GM23338 (cell line): ENCODE measurements around the gene MELTF. TPM values are rescaled to one million over a fixed set of nuclear protein-coding genes. Genes with fewer than 3 reads are reported as not detected.

Experiments used
- ATAC-seq: fragments of 200-7000 bp; cut with Tn5 transposase; 3 replicates; pipeline ENCODE4 v1.9.1; 2020
- DNase-seq: peaks from one replicate; pipeline ENCODE4 v3.0.0-alpha.2; 2015; ENCODE audit warnings: low spot score
- H2AFZ ChIP-seq: fragments of 200-600 bp; sonication (generic); 2 replicates; pipeline ENCODE4 v1.8.0; 2016; ENCODE audit warnings: antibody characterized with exemption, mild to moderate bottlenecking, moderate library complexity
- H3F3A ChIP-seq: fragments of 200-600 bp; sonication (generic); replicated peaks from 2 replicates; pipeline ENCODE4 v1.8.0; 2017; ENCODE audit warnings: antibody characterized with exemption, mixed run types, low read depth
- H3K27ac ChIP-seq: fragments of 200-600 bp; sonication (generic); 2 replicates; pipeline ENCODE4 v1.6.1; 2016; ENCODE audit warnings: low read depth
- H3K27me3 ChIP-seq: fragments of 200-600 bp; sonication (generic); 2 replicates; pipeline ENCODE4 v1.8.0; 2016; ENCODE audit warnings: mild to moderate bottlenecking, mixed run types, moderate library complexity; ENCODE audit not compliant: insufficient read depth
- H3K36me3 ChIP-seq: fragments of 200-600 bp; sonication (generic); 2 replicates; pipeline ENCODE4 v1.8.0; 2016; ENCODE audit warnings: mild to moderate bottlenecking; ENCODE audit not compliant: insufficient read depth
- H3K4me1 ChIP-seq: fragments of 200-600 bp; sonication (generic); 2 replicates; pipeline ENCODE4 v1.8.0; 2016; ENCODE audit warnings: mild to moderate bottlenecking, moderate library complexity; ENCODE audit not compliant: insufficient read depth
- H3K4me2 ChIP-seq: fragments of 200-600 bp; sonication (generic); 2 replicates; pipeline ENCODE4 v1.7.1; 2017; ENCODE audit warnings: mixed run types
- H3K4me3 ChIP-seq: fragments of 200-600 bp; sonication (generic); 2 replicates; pipeline ENCODE4 v1.6.1; 2016; ENCODE audit warnings: mixed run types
- H3K79me2 ChIP-seq: fragments of 200-600 bp; sonication (generic); replicated peaks from 2 replicates; pipeline ENCODE4 v1.8.0; 2017; ENCODE audit warnings: mild to moderate bottlenecking; ENCODE audit not compliant: insufficient read depth
- H3K9me2 ChIP-seq: fragments of 200-600 bp; sonication (generic); 2 replicates; pipeline ENCODE4 v1.8.0; 2017; ENCODE audit not compliant: insufficient read depth
- H4K20me1 ChIP-seq: fragments of 200-600 bp; sonication (generic); replicated peaks from 2 replicates; pipeline ENCODE4 v1.8.0; 2017; ENCODE audit warnings: mild to moderate bottlenecking; ENCODE audit not compliant: insufficient read depth
- H3K27ac Mint-ChIP-seq: 2 replicates; pipeline ENCODE4 v1.8.0; 2020; ENCODE audit warnings: inconsistent platforms, mild to moderate bottlenecking, moderate library complexity, mixed read lengths
- H3K27me3 Mint-ChIP-seq: 3 replicates; pipeline ENCODE4 v1.8.0; 2022; ENCODE audit warnings: low read depth, mild to moderate bottlenecking, moderate library complexity, mixed read lengths, inconsistent platforms; ENCODE audit not compliant: insufficient read depth, poor library complexity
- H3K36me3 Mint-ChIP-seq: 3 replicates; pipeline ENCODE4 v1.8.0; 2021; ENCODE audit warnings: low read depth, mild to moderate bottlenecking, inconsistent platforms, moderate library complexity, mixed read lengths
- H3K4me1 Mint-ChIP-seq: 3 replicates; pipeline ENCODE4 v1.8.0; 2020; ENCODE audit warnings: mild to moderate bottlenecking, inconsistent platforms, mixed read lengths
- H3K4me3 Mint-ChIP-seq: 3 replicates; pipeline ENCODE4 v1.8.0; 2021; ENCODE audit warnings: moderate library complexity, mild to moderate bottlenecking, inconsistent platforms, mixed read lengths
- H3K9me3 Mint-ChIP-seq: 3 replicates; pipeline ENCODE4 v1.8.0; 2020; ENCODE audit warnings: moderate library complexity, mild to moderate bottlenecking, inconsistent platforms, mixed read lengths
- CREB1 ChIP-seq: fragments of 250-450 bp; sonication (Bioruptor Pico); IDR thresholded peaks from 2 replicates; pipeline ENCODE4 v1.5.0; 2020; ENCODE audit warnings: low read depth, mild to moderate bottlenecking, moderate library complexity
- ETS1 ChIP-seq: IDR thresholded peaks from 2 replicates; pipeline ENCODE4 v1.6.1; 2016; ENCODE audit warnings: antibody characterized with exemption
- EZH2 ChIP-seq: fragments of 200-600 bp; sonication (generic); IDR thresholded peaks from one replicate; pipeline ENCODE4 v1.8.0; 2017; ENCODE audit warnings: antibody characterized with exemption, mild to moderate bottlenecking, low read depth; ENCODE audit not compliant: unreplicated experiment
- EZH2phosphoT487 ChIP-seq: fragments of 200-600 bp; sonication (generic); IDR thresholded peaks from one replicate; pipeline ENCODE4 v1.8.1; 2018; ENCODE audit warnings: antibody characterized with exemption; ENCODE audit not compliant: unreplicated experiment
- JUNB ChIP-seq: IDR thresholded peaks from one replicate; pipeline ENCODE4 v1.6.1; 2016; ENCODE audit warnings: antibody characterized with exemption; ENCODE audit not compliant: unreplicated experiment
- NANOG ChIP-seq: IDR thresholded peaks from 2 replicates; pipeline ENCODE4 v1.6.1; 2016; ENCODE audit warnings: antibody characterized with exemption, borderline replicate concordance
- POLR2AphosphoS5 ChIP-seq: IDR thresholded peaks from 2 replicates; pipeline ENCODE4 v1.6.1; 2016; ENCODE audit warnings: antibody characterized with exemption, low read depth
- REST ChIP-seq: IDR thresholded peaks from one replicate; pipeline ENCODE4 v1.6.1; 2018; ENCODE audit warnings: antibody characterized with exemption; ENCODE audit not compliant: unreplicated experiment
- STAT1 ChIP-seq: IDR thresholded peaks from one replicate; pipeline ENCODE4 v1.6.1; 2016; ENCODE audit warnings: antibody characterized with exemption; ENCODE audit not compliant: unreplicated experiment
- ZNF114 ChIP-seq: fragments of 250-450 bp; sonication (Bioruptor Pico); IDR thresholded peaks from 2 replicates; pipeline ENCODE4 v1.5.0; 2020; ENCODE audit warnings: mild to moderate bottlenecking, moderate library complexity
- ZNF331 ChIP-seq: fragments of 250-450 bp; sonication (Bioruptor Pico); IDR thresholded peaks from 2 replicates; pipeline ENCODE4 v1.5.0; 2020; ENCODE audit warnings: low read depth, mild to moderate bottlenecking, moderate library complexity
- polyA plus RNA-seq: library from polyadenylated mRNA; unstranded; fragments of >200 nt; fragmentation: Nextera tagmentation; extraction: Ambion mirVana; gene quantifications from 2 replicates; pipeline ENCODE4 v1.2.1, GENCODE V29; 2016
- total RNA-seq: library from RNA; depleted of rRNA; stranded (reverse); fragments of >200 nt; shearing (Covaris generic); gene quantifications from 2 replicates; pipeline ENCODE4 v1.2.3, GENCODE V29; 2014
- TF ChIP-seq, protein P1 (sequence below): fragments of 250-450 bp; sonication (Bioruptor Pico); IDR thresholded peaks from 2 replicates; pipeline ENCODE4 v1.5.0; 2020; ENCODE audit warnings: mild to moderate bottlenecking, moderate library complexity
- TF ChIP-seq, protein P2 (sequence below), 2 experiments: fragments of 200-600 bp in 1 of 2; sonication (generic) in 1 of 2; conservative IDR thresholded peaks; 2 replicates each; pipeline versions ENCODE4 v1.5.1 to v1.6.1; 2016 to 2017; ENCODE audit warnings: antibody characterized with exemption in 2 of 2, low read depth in 2 of 2, mild to moderate bottlenecking in 2 of 2, moderate library complexity in 1 of 2

The MELTF gene
- total and polyA plus RNA-seq, 2 experiments from 2014 or later = 1.4 to 5.2 TPM

DNA sequence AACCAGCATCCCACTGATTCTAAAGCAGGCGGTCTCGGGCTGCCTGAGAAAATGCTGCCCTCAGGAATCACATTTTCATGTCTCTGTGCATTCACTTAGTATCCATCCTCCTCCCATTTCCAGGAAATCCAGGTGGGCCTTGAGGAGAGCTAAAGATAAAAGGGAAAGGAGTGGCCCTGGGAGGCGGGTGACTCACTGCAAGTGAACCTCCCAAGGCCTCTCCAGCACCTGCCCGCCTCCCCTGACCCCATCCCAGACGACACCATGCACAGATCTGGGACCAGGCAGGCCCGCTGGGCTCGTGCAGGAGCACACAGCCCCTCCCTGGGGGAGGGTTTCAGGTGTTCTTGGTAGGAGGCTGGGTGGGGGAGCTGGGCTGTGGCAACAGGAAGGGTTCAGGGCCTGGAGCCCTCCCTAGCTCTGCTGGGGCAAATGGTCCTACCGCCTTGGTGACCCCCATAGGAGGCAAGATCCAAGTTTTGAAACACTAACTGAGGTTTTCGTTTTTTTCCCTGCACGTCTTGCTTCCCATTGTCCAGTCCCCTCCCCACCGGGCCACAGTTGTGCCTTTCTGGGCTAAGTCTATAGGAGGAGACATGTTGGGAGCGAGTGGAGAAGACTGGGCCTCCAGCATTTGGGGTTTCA is 22.2 kb downstream of the MELTF start:
- no peak for ATAC-seq
- Histone ChIP-seq H4K20me1 (no peaks in the 10 kb centered on the region), H3K9me2 (no peaks in the 10 kb centered on the region), H3K79me2 (no peaks in the 10 kb centered on the region), H3K4me3 (no peak overlapping the region), H3F3A (no peaks in the 10 kb centered on the region), H2AFZ (no peak overlapping the region), H3K4me2 (no peak overlapping the region), H3K27ac (no peak overlapping the region), H3K36me3 (no peaks in the 10 kb centered on the region), H3K4me1 (no peaks in the 10 kb centered on the region; the same call in 1 of the 2 replicates), H3K27me3 (peaks cover 22% of the 10 kb centered on the region)
- no peak overlapping the region for H3K4me3 Mint-ChIP-seq
- peaks cover 23% of the 10 kb centered on the region for H3K27me3 Mint-ChIP-seq
- TF ChIP-seq REST (no peak), ETS1 (no peak), ZNF331 (CRISPR knock-in tag) (no peak), EZH2phosphoT487 (no peak), NANOG (no peak), CREB1 (CRISPR knock-in tag) (no peak), JUNB (no peak), EZH2 (no peak), STAT1 (no peak), ZNF114 (no peak), POLR2AphosphoS5 (no peak)
- TF ChIP-seq, protein P1, sequence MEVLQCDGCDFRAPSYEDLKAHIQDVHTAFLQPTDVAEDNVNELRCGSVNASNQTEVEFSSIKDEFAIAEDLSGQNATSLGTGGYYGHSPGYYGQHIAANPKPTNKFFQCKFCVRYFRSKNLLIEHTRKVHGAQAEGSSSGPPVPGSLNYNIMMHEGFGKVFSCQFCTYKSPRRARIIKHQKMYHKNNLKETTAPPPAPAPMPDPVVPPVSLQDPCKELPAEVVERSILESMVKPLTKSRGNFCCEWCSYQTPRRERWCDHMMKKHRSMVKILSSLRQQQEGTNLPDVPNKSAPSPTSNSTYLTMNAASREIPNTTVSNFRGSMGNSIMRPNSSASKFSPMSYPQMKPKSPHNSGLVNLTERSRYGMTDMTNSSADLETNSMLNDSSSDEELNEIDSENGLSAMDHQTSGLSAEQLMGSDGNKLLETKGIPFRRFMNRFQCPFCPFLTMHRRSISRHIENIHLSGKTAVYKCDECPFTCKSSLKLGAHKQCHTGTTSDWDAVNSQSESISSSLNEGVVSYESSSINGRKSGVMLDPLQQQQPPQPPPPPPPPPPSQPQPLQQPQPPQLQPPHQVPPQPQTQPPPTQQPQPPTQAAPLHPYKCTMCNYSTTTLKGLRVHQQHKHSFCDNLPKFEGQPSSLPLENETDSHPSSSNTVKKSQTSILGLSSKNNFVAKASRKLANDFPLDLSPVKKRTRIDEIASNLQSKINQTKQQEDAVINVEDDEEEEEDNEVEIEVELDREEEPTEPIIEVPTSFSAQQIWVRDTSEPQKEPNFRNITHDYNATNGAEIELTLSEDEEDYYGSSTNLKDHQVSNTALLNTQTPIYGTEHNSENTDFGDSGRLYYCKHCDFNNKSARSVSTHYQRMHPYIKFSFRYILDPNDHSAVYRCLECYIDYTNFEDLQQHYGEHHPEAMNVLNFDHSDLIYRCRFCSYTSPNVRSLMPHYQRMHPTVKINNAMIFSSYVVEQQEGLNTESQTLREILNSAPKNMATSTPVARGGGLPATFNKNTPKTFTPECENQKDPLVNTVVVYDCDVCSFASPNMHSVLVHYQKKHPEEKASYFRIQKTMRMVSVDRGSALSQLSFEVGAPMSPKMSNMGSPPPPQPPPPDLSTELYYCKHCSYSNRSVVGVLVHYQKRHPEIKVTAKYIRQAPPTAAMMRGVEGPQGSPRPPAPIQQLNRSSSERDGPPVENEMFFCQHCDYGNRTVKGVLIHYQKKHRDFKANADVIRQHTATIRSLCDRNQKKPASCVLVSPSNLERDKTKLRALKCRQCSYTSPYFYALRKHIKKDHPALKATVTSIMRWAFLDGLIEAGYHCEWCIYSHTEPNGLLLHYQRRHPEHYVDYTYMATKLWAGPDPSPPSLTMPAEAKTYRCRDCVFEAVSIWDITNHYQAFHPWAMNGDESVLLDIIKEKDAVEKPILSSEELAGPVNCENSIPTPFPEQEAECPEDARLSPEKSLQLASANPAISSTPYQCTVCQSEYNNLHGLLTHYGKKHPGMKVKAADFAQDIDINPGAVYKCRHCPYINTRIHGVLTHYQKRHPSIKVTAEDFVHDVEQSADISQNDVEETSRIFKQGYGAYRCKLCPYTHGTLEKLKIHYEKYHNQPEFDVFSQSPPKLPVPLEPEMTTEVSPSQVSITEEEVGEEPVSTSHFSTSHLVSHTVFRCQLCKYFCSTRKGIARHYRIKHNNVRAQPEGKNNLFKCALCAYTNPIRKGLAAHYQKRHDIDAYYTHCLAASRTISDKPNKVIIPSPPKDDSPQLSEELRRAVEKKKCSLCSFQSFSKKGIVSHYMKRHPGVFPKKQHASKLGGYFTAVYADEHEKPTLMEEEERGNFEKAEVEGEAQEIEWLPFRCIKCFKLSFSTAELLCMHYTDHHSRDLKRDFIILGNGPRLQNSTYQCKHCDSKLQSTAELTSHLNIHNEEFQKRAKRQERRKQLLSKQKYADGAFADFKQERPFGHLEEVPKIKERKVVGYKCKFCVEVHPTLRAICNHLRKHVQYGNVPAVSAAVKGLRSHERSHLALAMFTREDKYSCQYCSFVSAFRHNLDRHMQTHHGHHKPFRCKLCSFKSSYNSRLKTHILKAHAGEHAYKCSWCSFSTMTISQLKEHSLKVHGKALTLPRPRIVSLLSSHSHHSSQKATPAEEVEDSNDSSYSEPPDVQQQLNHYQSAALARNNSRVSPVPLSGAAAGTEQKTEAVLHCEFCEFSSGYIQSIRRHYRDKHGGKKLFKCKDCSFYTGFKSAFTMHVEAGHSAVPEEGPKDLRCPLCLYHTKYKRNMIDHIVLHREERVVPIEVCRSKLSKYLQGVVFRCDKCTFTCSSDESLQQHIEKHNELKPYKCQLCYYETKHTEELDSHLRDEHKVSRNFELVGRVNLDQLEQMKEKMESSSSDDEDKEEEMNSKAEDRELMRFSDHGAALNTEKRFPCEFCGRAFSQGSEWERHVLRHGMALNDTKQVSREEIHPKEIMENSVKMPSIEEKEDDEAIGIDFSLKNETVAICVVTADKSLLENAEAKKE = no peak
- TF ChIP-seq, protein P2, sequence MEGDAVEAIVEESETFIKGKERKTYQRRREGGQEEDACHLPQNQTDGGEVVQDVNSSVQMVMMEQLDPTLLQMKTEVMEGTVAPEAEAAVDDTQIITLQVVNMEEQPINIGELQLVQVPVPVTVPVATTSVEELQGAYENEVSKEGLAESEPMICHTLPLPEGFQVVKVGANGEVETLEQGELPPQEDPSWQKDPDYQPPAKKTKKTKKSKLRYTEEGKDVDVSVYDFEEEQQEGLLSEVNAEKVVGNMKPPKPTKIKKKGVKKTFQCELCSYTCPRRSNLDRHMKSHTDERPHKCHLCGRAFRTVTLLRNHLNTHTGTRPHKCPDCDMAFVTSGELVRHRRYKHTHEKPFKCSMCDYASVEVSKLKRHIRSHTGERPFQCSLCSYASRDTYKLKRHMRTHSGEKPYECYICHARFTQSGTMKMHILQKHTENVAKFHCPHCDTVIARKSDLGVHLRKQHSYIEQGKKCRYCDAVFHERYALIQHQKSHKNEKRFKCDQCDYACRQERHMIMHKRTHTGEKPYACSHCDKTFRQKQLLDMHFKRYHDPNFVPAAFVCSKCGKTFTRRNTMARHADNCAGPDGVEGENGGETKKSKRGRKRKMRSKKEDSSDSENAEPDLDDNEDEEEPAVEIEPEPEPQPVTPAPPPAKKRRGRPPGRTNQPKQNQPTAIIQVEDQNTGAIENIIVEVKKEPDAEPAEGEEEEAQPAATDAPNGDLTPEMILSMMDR (conservative IDR thresholded peaks at IDR 0.05; ENCODE audit: low read depth in 2 of 2) = no peak
- DNase-seq = no peak
- no peak overlapping the region; the same call in 1 of the 2 replicates for H3K27ac Mint-ChIP-seq
- H3K4me1 Mint-ChIP-seq = peaks cover 6% of the 10 kb centered on the region
- H3K36me3 Mint-ChIP-seq = peaks cover 4% of the 10 kb centered on the region; the same call in 1 of the 3 replicates
- peaks cover 3% of the 10 kb centered on the region; the same call in 2 of the 3 replicates for H3K9me3 Mint-ChIP-seq
